Measurements from ENCODE around the gene TOR1AIP2. TPM values are rescaled to one million over a fixed set of nuclear protein-coding genes. Genes with fewer than 3 reads are reported as not detected.

The TOR1AIP2 gene
- total and polyA plus RNA-seq, 2 of the 8 experiments (the other 6 are each of a cell fraction or from before 2014, with no cell fraction given) = 12.1 to 75.2 TPM

GRCh38 chr1:179910934-179911333, 33.3 kb upstream of the TOR1AIP2 start (continued):
- TF ChIP-seq, protein P1, sequence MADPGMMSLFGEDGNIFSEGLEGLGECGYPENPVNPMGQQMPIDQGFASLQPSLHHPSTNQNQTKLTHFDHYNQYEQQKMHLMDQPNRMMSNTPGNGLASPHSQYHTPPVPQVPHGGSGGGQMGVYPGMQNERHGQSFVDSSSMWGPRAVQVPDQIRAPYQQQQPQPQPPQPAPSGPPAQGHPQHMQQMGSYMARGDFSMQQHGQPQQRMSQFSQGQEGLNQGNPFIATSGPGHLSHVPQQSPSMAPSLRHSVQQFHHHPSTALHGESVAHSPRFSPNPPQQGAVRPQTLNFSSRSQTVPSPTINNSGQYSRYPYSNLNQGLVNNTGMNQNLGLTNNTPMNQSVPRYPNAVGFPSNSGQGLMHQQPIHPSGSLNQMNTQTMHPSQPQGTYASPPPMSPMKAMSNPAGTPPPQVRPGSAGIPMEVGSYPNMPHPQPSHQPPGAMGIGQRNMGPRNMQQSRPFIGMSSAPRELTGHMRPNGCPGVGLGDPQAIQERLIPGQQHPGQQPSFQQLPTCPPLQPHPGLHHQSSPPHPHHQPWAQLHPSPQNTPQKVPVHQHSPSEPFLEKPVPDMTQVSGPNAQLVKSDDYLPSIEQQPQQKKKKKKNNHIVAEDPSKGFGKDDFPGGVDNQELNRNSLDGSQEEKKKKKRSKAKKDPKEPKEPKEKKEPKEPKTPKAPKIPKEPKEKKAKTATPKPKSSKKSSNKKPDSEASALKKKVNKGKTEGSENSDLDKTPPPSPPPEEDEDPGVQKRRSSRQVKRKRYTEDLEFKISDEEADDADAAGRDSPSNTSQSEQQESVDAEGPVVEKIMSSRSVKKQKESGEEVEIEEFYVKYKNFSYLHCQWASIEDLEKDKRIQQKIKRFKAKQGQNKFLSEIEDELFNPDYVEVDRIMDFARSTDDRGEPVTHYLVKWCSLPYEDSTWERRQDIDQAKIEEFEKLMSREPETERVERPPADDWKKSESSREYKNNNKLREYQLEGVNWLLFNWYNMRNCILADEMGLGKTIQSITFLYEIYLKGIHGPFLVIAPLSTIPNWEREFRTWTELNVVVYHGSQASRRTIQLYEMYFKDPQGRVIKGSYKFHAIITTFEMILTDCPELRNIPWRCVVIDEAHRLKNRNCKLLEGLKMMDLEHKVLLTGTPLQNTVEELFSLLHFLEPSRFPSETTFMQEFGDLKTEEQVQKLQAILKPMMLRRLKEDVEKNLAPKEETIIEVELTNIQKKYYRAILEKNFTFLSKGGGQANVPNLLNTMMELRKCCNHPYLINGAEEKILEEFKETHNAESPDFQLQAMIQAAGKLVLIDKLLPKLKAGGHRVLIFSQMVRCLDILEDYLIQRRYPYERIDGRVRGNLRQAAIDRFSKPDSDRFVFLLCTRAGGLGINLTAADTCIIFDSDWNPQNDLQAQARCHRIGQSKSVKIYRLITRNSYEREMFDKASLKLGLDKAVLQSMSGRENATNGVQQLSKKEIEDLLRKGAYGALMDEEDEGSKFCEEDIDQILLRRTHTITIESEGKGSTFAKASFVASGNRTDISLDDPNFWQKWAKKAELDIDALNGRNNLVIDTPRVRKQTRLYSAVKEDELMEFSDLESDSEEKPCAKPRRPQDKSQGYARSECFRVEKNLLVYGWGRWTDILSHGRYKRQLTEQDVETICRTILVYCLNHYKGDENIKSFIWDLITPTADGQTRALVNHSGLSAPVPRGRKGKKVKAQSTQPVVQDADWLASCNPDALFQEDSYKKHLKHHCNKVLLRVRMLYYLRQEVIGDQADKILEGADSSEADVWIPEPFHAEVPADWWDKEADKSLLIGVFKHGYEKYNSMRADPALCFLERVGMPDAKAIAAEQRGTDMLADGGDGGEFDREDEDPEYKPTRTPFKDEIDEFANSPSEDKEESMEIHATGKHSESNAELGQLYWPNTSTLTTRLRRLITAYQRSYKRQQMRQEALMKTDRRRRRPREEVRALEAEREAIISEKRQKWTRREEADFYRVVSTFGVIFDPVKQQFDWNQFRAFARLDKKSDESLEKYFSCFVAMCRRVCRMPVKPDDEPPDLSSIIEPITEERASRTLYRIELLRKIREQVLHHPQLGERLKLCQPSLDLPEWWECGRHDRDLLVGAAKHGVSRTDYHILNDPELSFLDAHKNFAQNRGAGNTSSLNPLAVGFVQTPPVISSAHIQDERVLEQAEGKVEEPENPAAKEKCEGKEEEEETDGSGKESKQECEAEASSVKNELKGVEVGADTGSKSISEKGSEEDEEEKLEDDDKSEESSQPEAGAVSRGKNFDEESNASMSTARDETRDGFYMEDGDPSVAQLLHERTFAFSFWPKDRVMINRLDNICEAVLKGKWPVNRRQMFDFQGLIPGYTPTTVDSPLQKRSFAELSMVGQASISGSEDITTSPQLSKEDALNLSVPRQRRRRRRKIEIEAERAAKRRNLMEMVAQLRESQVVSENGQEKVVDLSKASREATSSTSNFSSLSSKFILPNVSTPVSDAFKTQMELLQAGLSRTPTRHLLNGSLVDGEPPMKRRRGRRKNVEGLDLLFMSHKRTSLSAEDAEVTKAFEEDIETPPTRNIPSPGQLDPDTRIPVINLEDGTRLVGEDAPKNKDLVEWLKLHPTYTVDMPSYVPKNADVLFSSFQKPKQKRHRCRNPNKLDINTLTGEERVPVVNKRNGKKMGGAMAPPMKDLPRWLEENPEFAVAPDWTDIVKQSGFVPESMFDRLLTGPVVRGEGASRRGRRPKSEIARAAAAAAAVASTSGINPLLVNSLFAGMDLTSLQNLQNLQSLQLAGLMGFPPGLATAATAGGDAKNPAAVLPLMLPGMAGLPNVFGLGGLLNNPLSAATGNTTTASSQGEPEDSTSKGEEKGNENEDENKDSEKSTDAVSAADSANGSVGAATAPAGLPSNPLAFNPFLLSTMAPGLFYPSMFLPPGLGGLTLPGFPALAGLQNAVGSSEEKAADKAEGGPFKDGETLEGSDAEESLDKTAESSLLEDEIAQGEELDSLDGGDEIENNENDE (IDR thresholded peaks at IDR 0.05; ENCODE audit: insufficient replicate concordance, low read length) = no peak
- TF ChIP-seq SAP30 (IDR thresholded peaks at IDR 0.05; ENCODE audit: insufficient read depth, insufficient replicate concordance, low read length) (no peak), RNF2 (IDR thresholded peaks at IDR 0.05; ENCODE audit: borderline replicate concordance, low read depth, low read length, missing control alignments, poor library complexity, severe bottlenecking) (no peak), TBP (IDR thresholded peaks at IDR 0.05; ENCODE audit: low read depth, low read length) (no peak), RFX5 (IDR thresholded peaks at IDR 0.05; ENCODE audit: borderline replicate concordance, low read depth, low read length) (no peak), SP2 (IDR thresholded peaks at IDR 0.05; ENCODE audit: low read length) (no peak), CBX5 (IDR thresholded peaks at IDR 0.05; ENCODE audit: low read depth, low read length) (no peak), CHD2 (IDR thresholded peaks at IDR 0.05; ENCODE audit: low read length) (no peak), ASH2L (IDR thresholded peaks at IDR 0.05; ENCODE audit: low read length) (no peak)

Data from H1 (cell line).